HL-60 (cell line): Measurements from ENCODE around the gene CDC6.
"Not testable (repeated sequence)": the region's sequence is repeated elsewhere in the genome, so short reads cannot be mapped to it uniquely, and the experiment has no call there.

Experiments
- DNase-seq, 2 experiments: peaks; one replicate each; pipeline ENCODE4 v3.0.0-alpha.2; 2010 to 2020; ENCODE audit warnings: low read depth in 1 of 2, low spot score in 1 of 2
- H3K27ac ChIP-seq: fragments of 250-450 bp; sonication (Bioruptor Pico); replicated peaks from 2 replicates; pipeline ENCODE4 v1.5.1; 2020; ENCODE audit warnings: mild to moderate bottlenecking, moderate library complexity
- H3K27me3 ChIP-seq: fragments of 250-450 bp; sonication (Bioruptor Pico); 2 replicates; pipeline ENCODE4 v1.5.1; 2021; ENCODE audit warnings: mild to moderate bottlenecking, moderate library complexity; ENCODE audit not compliant: insufficient read depth, poor library complexity, severe bottlenecking
- H3K4me3 ChIP-seq: replicated peaks from 2 replicates; pipeline ENCODE4 v1.5.1; 2011; ENCODE audit warnings: mild to moderate bottlenecking, control low read depth, low read length; ENCODE audit not compliant: insufficient read depth
- GABPA ChIP-seq: IDR thresholded peaks from 2 replicates; pipeline ENCODE4 v1.6.1; 2012; ENCODE audit warnings: low read depth
- POLR2AphosphoS5 ChIP-seq: IDR thresholded peaks from 2 replicates; pipeline ENCODE4 v1.6.1; 2012; ENCODE audit warnings: low read depth
- SPI1 ChIP-seq: IDR thresholded peaks from 2 replicates; pipeline ENCODE4 v1.6.1; 2012; ENCODE audit warnings: low read depth, mild to moderate bottlenecking, borderline replicate concordance
- TF ChIP-seq, protein P1 (sequence below): IDR thresholded peaks from one replicate; pipeline ENCODE4 v1.5.1; 2011; ENCODE audit warnings: low read length, control low read depth, inconsistent platforms; ENCODE audit not compliant: insufficient read depth
- TF ChIP-seq, protein P2 (sequence below): IDR thresholded peaks from 2 replicates; pipeline ENCODE4 v1.6.1; 2012; ENCODE audit warnings: low read depth; ENCODE audit not compliant: insufficient replicate concordance

Gene CDC6

DNA sequence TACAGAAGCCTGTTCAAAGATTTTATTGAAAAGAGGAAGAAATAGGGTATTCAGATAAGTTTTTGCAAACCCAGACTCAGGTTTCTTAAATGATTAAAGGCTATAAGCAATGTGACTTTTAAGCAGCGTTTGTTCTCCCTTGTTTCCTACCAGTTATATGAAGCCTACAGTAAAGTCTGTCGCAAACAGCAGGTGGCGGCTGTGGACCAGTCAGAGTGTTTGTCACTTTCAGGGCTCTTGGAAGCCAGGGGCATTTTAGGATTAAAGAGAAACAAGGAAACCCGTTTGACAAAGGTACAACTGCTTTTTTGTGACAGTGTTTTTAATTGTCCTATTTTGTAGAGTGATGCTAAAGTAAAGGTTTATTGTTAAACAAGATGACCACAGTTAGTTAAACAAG is 13.6 kb downstream of the CDC6 start:
- Histone ChIP-seq H3K4me3 (no peak overlapping the region), H3K27ac (no peak overlapping the region), H3K27me3 (no peaks in the 10 kb centered on the region)
- TF ChIP-seq GABPA: no peak
- TF ChIP-seq POLR2AphosphoS5: no peak
- TF ChIP-seq, protein P1, sequence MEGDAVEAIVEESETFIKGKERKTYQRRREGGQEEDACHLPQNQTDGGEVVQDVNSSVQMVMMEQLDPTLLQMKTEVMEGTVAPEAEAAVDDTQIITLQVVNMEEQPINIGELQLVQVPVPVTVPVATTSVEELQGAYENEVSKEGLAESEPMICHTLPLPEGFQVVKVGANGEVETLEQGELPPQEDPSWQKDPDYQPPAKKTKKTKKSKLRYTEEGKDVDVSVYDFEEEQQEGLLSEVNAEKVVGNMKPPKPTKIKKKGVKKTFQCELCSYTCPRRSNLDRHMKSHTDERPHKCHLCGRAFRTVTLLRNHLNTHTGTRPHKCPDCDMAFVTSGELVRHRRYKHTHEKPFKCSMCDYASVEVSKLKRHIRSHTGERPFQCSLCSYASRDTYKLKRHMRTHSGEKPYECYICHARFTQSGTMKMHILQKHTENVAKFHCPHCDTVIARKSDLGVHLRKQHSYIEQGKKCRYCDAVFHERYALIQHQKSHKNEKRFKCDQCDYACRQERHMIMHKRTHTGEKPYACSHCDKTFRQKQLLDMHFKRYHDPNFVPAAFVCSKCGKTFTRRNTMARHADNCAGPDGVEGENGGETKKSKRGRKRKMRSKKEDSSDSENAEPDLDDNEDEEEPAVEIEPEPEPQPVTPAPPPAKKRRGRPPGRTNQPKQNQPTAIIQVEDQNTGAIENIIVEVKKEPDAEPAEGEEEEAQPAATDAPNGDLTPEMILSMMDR: no peak
- TF ChIP-seq, protein P2, sequence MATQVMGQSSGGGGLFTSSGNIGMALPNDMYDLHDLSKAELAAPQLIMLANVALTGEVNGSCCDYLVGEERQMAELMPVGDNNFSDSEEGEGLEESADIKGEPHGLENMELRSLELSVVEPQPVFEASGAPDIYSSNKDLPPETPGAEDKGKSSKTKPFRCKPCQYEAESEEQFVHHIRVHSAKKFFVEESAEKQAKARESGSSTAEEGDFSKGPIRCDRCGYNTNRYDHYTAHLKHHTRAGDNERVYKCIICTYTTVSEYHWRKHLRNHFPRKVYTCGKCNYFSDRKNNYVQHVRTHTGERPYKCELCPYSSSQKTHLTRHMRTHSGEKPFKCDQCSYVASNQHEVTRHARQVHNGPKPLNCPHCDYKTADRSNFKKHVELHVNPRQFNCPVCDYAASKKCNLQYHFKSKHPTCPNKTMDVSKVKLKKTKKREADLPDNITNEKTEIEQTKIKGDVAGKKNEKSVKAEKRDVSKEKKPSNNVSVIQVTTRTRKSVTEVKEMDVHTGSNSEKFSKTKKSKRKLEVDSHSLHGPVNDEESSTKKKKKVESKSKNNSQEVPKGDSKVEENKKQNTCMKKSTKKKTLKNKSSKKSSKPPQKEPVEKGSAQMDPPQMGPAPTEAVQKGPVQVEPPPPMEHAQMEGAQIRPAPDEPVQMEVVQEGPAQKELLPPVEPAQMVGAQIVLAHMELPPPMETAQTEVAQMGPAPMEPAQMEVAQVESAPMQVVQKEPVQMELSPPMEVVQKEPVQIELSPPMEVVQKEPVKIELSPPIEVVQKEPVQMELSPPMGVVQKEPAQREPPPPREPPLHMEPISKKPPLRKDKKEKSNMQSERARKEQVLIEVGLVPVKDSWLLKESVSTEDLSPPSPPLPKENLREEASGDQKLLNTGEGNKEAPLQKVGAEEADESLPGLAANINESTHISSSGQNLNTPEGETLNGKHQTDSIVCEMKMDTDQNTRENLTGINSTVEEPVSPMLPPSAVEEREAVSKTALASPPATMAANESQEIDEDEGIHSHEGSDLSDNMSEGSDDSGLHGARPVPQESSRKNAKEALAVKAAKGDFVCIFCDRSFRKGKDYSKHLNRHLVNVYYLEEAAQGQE: no peak
- no peak for TF ChIP-seq SPI1
- no peak for DNase-seq

DNA sequence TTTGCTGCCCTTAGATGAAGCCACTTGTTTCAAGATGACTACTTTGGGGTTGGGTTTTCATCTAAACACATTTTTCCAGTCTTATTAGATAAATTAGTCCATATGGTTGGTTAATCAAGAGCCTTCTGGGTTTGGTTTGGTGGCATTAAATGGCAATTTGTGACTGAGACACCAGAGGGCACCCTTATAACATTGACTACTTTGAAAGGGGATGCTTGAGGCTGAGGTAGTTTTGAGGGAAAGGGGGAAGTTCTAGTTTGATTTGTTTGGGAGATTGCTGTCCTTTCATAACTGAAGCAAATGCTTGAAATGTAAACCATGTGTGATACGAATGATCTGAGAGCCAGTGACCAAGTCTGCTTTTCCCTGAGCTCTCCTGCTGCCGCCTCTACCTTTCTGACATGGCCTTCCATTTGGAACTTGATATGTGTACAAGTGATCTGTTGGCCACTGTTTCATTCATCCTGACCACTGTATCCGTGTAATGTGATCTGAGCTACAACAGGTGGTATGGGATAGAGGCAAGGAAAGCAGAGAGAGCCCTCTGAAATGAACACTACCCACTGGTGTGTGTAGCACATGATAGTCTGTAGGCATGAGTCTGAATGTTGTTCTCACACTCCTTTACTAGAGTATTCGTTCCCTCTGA is 15.5 kb downstream of the CDC6 start:
- Histone ChIP-seq H3K27ac (no peak overlapping the region), H3K4me3 (no peak overlapping the region), H3K27me3 (no peaks in the 10 kb centered on the region)
- TF ChIP-seq, protein P1: peak; percentile 33
- TF ChIP-seq, protein P2: no peak
- peak in 1 of 2 experiments; percentile 71 for DNase-seq

DNA sequence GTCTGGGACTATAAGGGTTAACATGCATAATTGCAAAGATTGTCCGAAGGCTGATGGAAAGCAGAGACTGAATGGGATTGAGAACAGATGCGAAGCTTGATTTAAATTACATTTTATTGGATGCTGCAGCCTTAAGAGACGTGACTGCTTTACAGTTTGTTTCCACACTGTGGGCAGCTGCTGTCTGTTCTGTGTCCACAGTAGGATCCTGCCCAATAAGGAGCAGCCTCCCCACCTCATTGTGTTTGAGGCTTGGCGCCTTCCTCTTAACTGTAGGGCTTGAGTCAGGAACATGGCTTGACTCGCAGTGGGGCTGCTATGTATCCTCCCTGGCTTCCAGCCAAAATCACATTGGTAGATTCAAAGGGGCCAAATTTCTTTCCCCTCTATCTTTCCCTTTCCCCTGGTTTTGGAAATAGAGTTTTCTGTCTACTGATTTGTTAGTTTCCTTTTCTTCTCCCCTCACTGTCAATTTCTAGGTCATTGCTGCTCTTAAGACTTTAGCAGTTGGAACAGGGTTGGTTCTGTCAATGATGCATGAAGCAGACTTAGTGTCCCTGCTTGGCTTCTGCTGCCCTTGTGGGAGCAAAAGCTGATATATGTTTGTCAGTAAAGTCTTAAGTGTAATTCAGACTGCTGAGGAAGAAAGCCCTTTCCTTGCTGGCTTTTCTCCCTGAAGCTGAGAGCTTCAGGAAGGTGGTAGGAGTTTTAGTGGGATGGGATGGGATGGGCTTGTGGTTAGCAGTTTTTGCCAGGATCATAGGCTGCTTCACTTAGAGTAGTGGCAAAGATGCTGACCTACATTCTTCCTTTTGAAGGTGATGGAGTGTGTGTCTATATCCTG is 16.3 kb downstream of the CDC6 start:
- Histone ChIP-seq H3K4me3 (no peak overlapping the region), H3K27ac (no peak overlapping the region), H3K27me3 (no peaks in the 10 kb centered on the region)
- TF ChIP-seq SPI1: no peak
- no peak for TF ChIP-seq GABPA
- TF ChIP-seq, protein P1: no peak
- no peak; the same call in 1 of the 2 replicates for TF ChIP-seq POLR2AphosphoS5
- TF ChIP-seq, protein P2: no peak
- no peak for DNase-seq

DNA sequence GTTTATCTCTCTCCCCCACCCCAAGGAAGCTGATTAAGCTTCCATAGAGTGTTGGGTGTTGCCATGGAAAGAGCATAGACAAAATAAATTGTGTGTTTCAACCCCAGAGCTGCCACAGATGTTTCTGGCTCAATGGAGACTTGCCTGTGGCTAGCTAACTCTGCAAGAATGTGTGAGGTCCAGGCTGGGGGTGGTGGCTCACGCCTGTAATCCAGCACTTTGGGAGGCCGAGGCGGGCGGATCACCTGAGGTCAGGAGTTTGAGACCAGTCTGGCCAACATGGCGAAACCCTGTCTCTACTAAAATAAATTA is 16.8 kb downstream of the CDC6 start:
- H3K27me3 ChIP-seq, DNase-seq, H3K27ac ChIP-seq, H3K4me3 ChIP-seq: not testable (repeated sequence)
